Right lobe of liver (tissue), 6 donors: ENCODE measurements around the gene ITGA11. TPM values are rescaled to one million over a fixed set of nuclear protein-coding genes. Genes with fewer than 3 reads are reported as not detected.

Experiments used
- ATAC-seq, 4 donors: fragments of 200-7000 bp; cut with Tn5 transposase; one replicate each; pipeline ENCODE4 v1.9.1; 2020; ENCODE audit warnings: mild to moderate bottlenecking in 4 of 4, moderate library complexity in 4 of 4
- DNase-seq, 3 donors: peaks; one replicate each; pipeline ENCODE4 v3.0.0-alpha.2; 2020
- H3K27ac ChIP-seq, 3 donors: fragments of 200-600 bp; one replicate each; pipeline ENCODE4 v1.8.0; 2022
- H3K27me3 ChIP-seq, 2 donors: fragments of 200-600 bp; one replicate each; pipeline ENCODE4 v1.8.0; 2022
- H3K36me3 ChIP-seq, 4 donors: fragments of 200-600 bp; sonication (generic) in 1 of 4; one replicate each; pipeline versions ENCODE4 v1.5.1 to v1.8.0; 2017 to 2022; ENCODE audit warnings: control low read depth in 1 of 4
- H3K4me1 ChIP-seq, 4 donors: fragments of 200-600 bp; sonication (generic) in 1 of 4; one replicate each; pipeline versions ENCODE4 v1.5.1 to v1.8.0; 2017 to 2022; ENCODE audit warnings: control low read depth in 1 of 4
- H3K4me3 ChIP-seq, 3 donors: fragments of 200-600 bp; one replicate each; pipeline ENCODE4 v1.8.0; 2022
- H3K9me3 ChIP-seq, 4 donors: fragments of 200-600 bp; sonication (generic) in 1 of 4; one replicate each; pipeline versions ENCODE4 v1.5.1 to v1.8.0; 2017 to 2022; ENCODE audit warnings: control low read depth in 1 of 4
- POLR2A ChIP-seq: fragments of 450-650 bp; IDR thresholded peaks from one replicate; pipeline ENCODE4 v1.6.1; 2017; ENCODE audit warnings: antibody characterized with exemption, mild to moderate bottlenecking
- WGBS: methylation state at CpG from one replicate; pipeline ENCODE4 v1.1.6; 2018; ENCODE audit warnings: low coverage, low lambda C conversion rate; ENCODE audit not compliant: insufficient coverage; ENCODE audit errors: missing lambda C conversion rate; 5-methylcytosine and 5-hydroxymethylcytosine counted together
- intact Hi-C, 2 donors: fragments of 100-400 bp; cut with DNase I; formaldehyde crosslinking; loops; one replicate each; pipeline versions ENCODE4 v1.11.2 to v1.14.1; 2022
- total RNA-seq, 6 experiments: library from RNA; depleted of rRNA in 2 of 6; stranded (reverse); fragments of >200 nt in 2 of 6; fragmentation: NEBNext Ultra II Directional in 3 of 6; extraction: Animal tissue kit (Norgen Biotek cat#: 25700) in 3 of 6; gene quantifications; one replicate each; pipeline versions ENCODE4 v1.1.0 to v1.2.4, GENCODE V29; 2016 to 2023
- TF ChIP-seq, protein P1 (sequence below), 4 donors: fragments of 200-600 bp in 3 of 4; fragments of 450-650 bp in 1 of 4; IDR thresholded peaks; one replicate each; pipeline versions ENCODE4 v1.5.1 to v1.8.0; 2016 to 2022; ENCODE audit warnings: antibody characterized with exemption in 4 of 4, mild to moderate bottlenecking in 2 of 4
- donor health status: DM: no; HTN: yes; CAD: no.
- donor health status: DM: no; HTN: no; CAD: no.
- donor health status: DM: no; HTN: no; CAD: no.
- donor health status: DM: no; HTN: yes; CAD: no.
- donor health status: DM: no; HTN: yes; CAD: no.

ITGA11 gene
- total RNA-seq, 6 experiments from 2014 or later = 0.51 to 1.4 (median 0.73) TPM

DNA sequence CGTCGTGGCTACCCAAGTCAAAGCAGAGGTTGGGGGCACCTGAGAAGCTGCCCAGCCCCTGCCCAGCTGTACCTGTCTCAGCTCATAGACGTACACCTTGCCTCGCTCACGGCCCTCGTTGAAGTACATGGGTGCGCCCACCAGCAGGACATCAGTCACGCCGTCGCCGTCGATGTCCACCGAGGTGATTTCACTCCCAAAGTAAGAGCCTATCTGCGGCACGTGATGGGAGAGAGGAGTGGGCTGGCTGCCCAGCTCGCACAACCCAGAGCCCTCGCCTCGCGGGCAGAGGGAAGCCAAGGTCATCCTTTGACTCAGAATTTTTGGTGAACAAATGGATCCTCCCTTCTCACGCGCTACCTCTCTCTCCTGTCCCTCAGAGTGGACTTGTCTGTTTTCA, 99.7 kb downstream of the ITGA11 start:
- no peak for ATAC-seq
- TF ChIP-seq, protein P1, sequence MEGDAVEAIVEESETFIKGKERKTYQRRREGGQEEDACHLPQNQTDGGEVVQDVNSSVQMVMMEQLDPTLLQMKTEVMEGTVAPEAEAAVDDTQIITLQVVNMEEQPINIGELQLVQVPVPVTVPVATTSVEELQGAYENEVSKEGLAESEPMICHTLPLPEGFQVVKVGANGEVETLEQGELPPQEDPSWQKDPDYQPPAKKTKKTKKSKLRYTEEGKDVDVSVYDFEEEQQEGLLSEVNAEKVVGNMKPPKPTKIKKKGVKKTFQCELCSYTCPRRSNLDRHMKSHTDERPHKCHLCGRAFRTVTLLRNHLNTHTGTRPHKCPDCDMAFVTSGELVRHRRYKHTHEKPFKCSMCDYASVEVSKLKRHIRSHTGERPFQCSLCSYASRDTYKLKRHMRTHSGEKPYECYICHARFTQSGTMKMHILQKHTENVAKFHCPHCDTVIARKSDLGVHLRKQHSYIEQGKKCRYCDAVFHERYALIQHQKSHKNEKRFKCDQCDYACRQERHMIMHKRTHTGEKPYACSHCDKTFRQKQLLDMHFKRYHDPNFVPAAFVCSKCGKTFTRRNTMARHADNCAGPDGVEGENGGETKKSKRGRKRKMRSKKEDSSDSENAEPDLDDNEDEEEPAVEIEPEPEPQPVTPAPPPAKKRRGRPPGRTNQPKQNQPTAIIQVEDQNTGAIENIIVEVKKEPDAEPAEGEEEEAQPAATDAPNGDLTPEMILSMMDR (IDR thresholded peaks at IDR 0.05) = no peak
- no peak for TF ChIP-seq POLR2A
- DNase-seq = no peak
- Histone ChIP-seq H3K9me3 (no peaks in the 10 kb centered on the region), H3K4me3 (no peak overlapping the region), H3K4me1 (no peaks in the 10 kb centered on the region), H3K27me3 (no peaks in the 10 kb centered on the region), H3K27ac (no peak overlapping the region), H3K36me3 (no peaks in the 10 kb centered on the region)
- intact Hi-C loops = no loop called here
- no CpG with 5 or more reads among the region's 21 CpGs for WGBS

DNA sequence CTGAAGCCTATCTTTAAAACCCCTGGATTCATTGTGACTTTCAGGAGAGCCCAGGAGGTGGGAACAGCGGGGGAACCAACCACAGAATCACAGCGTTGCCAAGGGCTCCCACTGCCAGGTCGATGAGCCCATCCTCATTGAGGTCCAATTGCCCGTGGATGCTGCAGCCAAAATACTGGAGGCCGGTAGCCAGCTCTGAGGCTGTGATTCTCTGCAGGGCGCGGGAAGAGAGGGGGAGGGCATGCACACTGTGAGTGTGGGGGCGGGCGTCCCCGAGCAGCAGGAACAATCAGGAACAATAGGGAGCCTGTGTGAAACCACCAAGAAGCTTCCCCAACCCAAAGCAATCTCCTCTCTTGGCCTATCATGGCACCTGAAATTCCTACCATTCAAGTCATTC, 101.1 kb downstream of the ITGA11 start:
- TF ChIP-seq, protein P1 (IDR thresholded peaks at IDR 0.05) = no peak
- TF ChIP-seq POLR2A = no peak
- DNase-seq (no peak), ATAC-seq (no peak)
- intact Hi-C loops = no loop called here
- Histone ChIP-seq H3K4me1 (no peaks in the 10 kb centered on the region), H3K27ac (no peak overlapping the region), H3K27me3 (no peaks in the 10 kb centered on the region), H3K9me3 (no peaks in the 10 kb centered on the region), H3K4me3 (no peak overlapping the region), H3K36me3 (no peaks in the 10 kb centered on the region)
- 51% methylated on average over 9 of the region's 10 CpGs for WGBS

DNA sequence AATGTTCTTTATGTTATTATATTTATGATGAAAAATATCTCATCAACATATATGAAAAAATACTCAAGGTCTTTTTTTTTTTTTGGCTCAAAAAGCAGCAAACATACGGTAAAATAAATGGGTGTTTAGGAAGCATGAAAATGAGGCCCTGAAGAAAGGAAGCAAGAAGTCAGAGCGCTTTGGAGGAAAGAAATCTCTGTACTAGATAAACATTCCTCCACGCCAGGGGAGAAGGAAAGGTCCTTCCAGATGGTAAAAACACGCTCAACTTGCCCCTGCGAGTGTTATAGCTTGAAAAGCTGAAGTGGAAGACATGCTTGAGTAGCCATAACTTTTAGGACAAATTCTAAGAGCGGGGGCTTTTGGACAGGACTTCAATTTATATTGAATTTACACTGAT, 101.5 kb downstream of the ITGA11 start:
- DNase-seq = no peak
- Histone ChIP-seq H3K9me3 (no peaks in the 10 kb centered on the region), H3K4me1 (no peaks in the 10 kb centered on the region), H3K27me3 (no peaks in the 10 kb centered on the region), H3K4me3 (no peak overlapping the region), H3K27ac (no peak overlapping the region), H3K36me3 (no peaks in the 10 kb centered on the region)
- WGBS = 56% methylated on average over 6 of the region's 6 CpGs
- intact Hi-C loops = no loop called here
- no peak for ATAC-seq
- TF ChIP-seq POLR2A = no peak
- TF ChIP-seq, protein P1 (IDR thresholded peaks at IDR 0.05) = no peak

DNA sequence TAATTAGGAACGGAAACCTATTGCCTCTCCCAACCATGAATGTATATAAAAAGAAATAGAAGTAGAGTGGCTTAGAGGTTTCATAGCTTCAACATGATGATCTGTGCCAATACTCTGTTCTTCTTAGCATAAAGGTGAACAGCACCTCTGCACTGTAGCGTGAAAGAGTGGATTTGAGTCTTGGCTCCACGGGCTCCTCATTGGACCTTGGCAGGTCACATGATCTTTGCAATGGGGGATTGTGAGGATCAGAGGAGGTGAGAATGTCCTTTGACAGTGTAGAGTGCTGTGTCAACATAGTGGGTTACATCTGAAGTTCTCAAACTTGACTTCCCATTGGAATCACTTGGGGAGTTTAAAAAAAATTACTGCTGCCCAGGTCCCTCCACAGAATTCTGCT, 103.0 kb downstream of the ITGA11 start:
- Histone ChIP-seq H3K4me3 (no peak overlapping the region), H3K9me3 (no peaks in the 10 kb centered on the region), H3K27me3 (no peaks in the 10 kb centered on the region), H3K27ac (no peak overlapping the region), H3K4me1 (no peaks in the 10 kb centered on the region), H3K36me3 (no peaks in the 10 kb centered on the region)
- TF ChIP-seq, protein P1 (IDR thresholded peaks at IDR 0.05) = no peak
- TF ChIP-seq POLR2A = no peak
- DNase-seq = no peak
- intact Hi-C loops = loop anchor here in 1 of 2 donors (10.0 kb wide), 1 partner anchor 346 kb away; no protein-coding TSS in a partner anchor
- no peak for ATAC-seq
- 87% methylated on average over 3 of the region's 3 CpGs for WGBS

DNA sequence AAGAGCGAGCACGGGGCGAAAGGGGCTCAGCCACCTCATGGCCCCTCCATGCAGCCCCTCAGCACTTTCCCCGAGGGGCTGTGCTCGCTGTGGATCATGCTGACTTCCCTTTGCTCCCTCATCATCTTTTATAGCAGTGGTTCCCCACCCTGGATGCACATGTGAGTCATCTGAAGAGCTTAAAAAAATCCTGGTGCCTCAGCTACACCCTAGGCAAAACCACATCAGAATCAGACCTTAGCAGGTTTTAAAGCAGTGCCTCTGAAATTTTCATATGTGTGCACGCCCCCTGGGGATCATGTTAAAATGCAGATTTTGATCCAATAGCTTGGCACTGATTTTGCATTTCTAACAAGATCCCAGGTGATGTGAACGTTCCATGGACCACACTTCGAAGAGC, 103.5 kb downstream of the ITGA11 start:
- Histone ChIP-seq H3K27me3 (no peaks in the 10 kb centered on the region), H3K4me3 (no peak overlapping the region), H3K36me3 (no peaks in the 10 kb centered on the region), H3K9me3 (no peaks in the 10 kb centered on the region), H3K27ac (no peak overlapping the region), H3K4me1 (no peaks in the 10 kb centered on the region)
- no peak for ATAC-seq
- DNase-seq = no peak
- WGBS = 70% methylated on average over 4 of the region's 8 CpGs
- intact Hi-C loops = loop anchor here in 1 of 2 donors (10.0 kb wide), 1 partner anchor 346 kb away; no protein-coding TSS in a partner anchor
- TF ChIP-seq, protein P1 (IDR thresholded peaks at IDR 0.05) = no peak
- TF ChIP-seq POLR2A = no peak
